Measurements from ENCODE around the gene SLC4A8. TPM values are rescaled to one million over a fixed set of nuclear protein-coding genes. Genes with fewer than 3 reads are reported as not detected.
"Not testable (repeated sequence)": the region's sequence is repeated elsewhere in the genome, so short reads cannot be mapped to it uniquely, and the experiment has no call there.

Gene SLC4A8
- total RNA-seq, 1 donor from 2014 or later, result 0.59 TPM

GRCh38 chr12:51429700-51430099 lies 5.1 kb downstream of the SLC4A8 start:
- no peak for DNase-seq (ENCODE audit: low read depth)

DNA sequence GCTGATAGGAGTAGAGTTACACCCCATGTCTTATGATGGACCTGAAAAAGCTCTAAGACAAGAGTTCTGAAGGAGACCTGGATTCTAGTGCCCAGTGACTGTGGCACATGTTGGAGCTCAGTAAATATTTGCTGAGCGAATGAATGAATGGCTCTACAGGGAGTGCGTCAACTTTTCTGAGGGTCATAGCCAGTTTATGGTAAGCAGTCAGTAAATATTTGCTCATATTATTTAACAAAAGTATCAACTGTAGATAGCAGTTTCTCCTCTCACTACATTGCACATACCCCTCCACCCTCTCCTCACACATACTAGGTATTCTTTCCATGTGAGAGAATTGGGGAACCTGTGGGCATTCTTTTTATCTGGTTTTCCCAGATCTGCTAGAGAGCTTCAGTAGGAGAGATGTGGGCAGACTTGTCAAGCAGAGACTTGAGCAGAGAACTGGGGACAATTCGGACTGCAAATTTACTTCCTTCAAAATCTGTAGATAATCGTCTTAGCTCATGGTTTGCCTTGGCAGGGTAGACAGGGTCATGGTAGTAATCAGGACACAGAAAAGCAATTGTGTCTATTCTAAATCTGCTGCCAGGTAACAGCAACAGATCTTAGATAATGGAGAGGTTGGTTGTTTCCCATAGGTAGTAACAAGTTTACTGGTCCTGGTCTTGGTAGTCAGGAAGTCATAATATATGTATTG lies 5.7 kb downstream of the SLC4A8 start:
- DNase-seq (ENCODE audit: low read depth), result no peak

- no peak for DNase-seq (ENCODE audit: low read depth)
Observed at GRCh38 chr12:51432921-51433320, 8.3 kb downstream of the SLC4A8 start.

GRCh38 chr12:51434305-51434704 lies 9.7 kb downstream of the SLC4A8 start:
- no peak for DNase-seq (ENCODE audit: low read depth)

- DNase-seq (ENCODE audit: low read depth), result no peak
Observed at GRCh38 chr12:51437431-51437830, 12.8 kb downstream of the SLC4A8 start.

DNA sequence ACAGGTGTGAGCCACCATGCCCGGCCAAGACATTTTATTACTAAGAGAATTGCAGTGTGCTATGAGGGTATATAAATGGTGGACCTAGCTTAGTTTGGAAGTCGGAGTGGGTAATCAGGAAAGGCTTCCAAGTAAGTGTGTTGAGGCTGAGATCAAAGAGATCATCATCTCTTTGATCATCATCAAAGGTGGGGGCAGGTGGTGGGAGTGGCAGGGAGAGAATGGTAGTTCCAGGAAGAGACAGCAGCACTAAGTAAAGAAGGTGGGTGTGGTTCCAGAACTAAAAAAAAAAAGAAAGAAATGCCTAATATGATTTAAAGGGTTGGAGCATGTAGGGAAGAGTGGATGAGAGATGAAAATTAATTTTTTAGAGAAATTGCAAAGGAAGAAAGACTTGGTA lies 14.7 kb downstream of the SLC4A8 start:
- DNase-seq (ENCODE audit: low read depth), result no peak

- peak; percentile 29 for DNase-seq (ENCODE audit: low read depth)
Observed at GRCh38 chr12:51441583-51441982, 17.0 kb downstream of the SLC4A8 start.

- peak; percentile 51 for DNase-seq (ENCODE audit: low read depth)
Observed at GRCh38 chr12:51442324-51442723, 17.7 kb downstream of the SLC4A8 start.

GRCh38 chr12:51443573-51443972 lies 18.9 kb downstream of the SLC4A8 start:
- DNase-seq (ENCODE audit: low read depth), result no peak

DNA sequence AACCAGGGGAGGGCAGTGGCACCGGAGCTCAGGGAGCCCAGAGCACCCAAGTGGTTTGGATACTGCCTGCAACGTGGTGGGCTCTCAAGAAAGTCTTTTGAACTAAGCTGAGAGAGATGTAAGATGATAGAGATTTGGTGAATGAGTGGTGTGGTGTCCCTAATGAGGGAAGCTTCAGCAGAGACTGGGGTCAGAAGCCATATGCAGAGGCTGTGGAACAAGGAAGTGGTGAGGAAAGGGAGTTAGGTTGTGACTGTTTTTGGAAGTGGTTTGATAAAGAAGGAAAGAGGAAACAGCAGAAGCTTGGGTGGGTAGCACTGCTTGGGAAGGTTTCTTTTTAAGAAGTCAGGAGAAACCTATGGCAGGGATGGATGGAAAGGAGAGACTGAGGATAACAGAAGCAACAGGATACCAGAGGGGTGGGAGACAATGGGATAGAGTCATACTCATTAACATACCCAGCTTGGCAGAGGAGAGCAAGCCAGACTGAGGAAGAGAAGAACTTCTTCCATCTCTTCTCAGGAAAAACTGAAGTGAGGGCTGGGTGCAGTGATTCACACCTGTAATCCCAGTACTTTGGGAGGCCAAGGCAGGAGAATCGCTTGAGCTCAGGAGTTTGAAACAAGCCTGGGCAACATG lies 24.1 kb downstream of the SLC4A8 start:
- no peak for DNase-seq (ENCODE audit: low read depth)

GRCh38 chr12:51449580-51450246 lies 25.1 kb downstream of the SLC4A8 start:
- DNase-seq (ENCODE audit: low read depth), result no peak

DNA sequence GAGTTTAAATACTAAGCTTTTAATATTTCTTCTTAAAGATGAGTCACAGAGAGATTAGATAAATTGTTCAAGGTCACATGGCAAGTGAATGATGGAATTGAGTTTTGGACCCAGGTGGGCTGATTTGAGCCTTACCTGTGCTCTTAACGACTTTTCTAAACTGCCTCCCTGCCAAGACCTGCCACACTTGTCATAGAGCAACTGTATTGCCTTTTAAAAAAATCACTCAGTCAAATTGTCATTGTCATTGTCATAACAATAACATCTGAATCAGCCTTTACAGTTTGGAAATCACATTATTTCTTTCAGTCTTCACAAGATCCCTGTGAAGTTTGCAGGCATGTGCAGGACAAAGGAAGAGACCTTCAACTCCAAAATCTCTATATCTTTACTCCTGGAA lies 25.7 kb downstream of the SLC4A8 start:
- no peak for DNase-seq (ENCODE audit: low read depth)

DNA sequence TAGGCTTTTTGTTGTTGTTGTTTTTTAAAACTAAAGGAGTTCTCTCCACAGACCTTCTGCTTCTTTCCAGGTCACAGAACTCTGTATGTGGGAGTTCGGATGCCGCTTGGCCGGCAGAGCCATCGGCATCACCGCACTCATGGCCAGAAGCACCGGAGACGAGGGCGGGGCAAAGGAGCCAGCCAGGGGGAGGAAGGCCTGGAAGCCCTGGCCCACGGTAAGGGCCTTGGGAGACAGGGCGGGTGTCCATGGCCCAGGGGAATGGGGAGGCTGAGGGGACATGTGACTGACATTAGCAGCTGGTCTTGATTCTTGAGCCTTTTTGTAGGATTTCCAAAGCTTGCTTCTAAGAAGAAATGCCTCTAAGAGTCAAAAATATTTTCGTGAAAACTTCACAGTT lies 26.2 kb downstream of the SLC4A8 start:
- DNase-seq (ENCODE audit: low read depth), result no peak

GRCh38 chr12:51454016-51454415 lies 29.4 kb downstream of the SLC4A8 start:
- not testable (repeated sequence) for DNase-seq (ENCODE audit: low read depth)

GRCh38 chr12:51455050-51455449 lies 30.4 kb downstream of the SLC4A8 start:
- not testable (repeated sequence) for DNase-seq (ENCODE audit: low read depth)

DNA sequence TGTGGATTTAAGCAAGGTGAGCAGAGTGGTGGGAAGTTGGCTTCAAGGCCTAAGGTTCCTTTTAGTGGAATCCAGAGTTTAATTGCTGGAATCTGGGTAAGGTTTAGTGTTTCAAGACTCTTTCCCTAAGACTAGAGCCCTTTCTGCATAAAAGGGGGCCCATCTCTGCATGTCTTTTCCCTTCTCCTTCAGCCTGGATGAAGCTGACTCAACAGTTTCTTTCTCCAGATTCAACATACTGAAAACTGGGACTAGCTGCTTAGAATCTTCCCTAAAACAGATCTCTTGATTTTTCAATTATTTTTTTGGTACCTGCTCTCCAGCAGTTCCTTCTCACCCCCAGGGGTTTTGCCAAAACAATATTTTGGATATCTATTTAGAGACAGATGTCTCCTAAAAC lies 34.0 kb downstream of the SLC4A8 start:
- DNase-seq (ENCODE audit: low read depth), result no peak

GRCh38 chr12:51460519-51460918 lies 35.9 kb downstream of the SLC4A8 start:
- no peak for DNase-seq (ENCODE audit: low read depth)

DNA sequence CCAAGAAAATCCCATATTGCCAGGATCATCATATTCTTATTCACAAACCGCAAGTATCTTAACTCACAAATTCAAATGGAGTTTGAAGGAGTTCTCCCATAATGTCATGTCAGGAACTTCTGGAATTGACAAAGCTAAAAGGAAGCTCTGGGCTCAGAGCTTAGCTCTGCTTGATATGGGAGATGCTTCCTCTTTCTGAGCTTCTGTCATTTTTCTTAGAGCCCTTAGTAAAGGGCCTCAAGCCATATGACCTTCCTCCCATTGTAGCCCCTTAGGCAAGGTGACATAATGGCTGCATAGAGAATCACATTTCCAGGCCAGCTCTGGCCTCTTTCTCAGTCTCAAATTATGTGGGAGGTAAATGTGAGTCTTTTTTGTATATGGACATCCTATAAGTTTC lies 40.9 kb downstream of the SLC4A8 start:
- no peak for DNase-seq (ENCODE audit: low read depth)

- DNase-seq (ENCODE audit: low read depth), result no peak
Observed at GRCh38 chr12:51470116-51470515, 45.5 kb downstream of the SLC4A8 start.

DNA sequence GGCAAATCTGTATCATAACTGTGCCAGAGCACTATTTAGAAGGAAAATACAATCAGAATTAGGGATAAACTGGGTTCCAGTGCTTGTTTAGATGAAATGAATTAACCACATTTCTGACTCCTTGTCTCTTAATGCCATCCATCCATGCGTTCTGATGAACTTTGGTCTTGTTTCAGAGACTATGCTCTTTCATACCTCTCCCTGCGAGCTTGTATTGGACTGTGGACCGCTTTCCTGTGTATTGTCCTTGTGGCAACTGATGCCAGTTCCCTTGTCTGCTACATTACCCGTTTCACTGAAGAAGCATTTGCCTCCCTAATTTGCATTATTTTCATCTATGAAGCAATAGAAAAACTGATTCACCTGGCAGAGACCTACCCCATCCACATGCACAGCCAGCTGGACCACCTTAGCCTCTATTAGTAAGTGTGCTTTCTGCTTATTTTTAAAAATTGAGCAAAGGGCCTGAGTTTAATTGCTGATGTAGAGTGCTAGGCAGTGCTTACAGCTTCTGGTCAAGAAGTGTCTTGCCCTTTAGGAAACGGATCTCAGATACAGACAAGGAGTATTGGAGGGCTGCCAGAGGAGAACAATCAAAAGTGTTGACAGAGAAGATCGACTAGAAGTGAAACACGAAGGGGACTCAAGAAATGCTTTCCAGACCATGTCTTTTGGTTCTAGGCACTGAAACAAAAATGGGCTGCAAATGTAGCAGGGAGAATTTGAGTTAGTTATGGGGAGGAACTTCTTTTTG lies 46.7 kb downstream of the SLC4A8 start:
- DNase-seq (ENCODE audit: low read depth), result no peak

- DNase-seq (ENCODE audit: low read depth), result no peak
Observed at GRCh38 chr12:51472984-51473383, 48.4 kb downstream of the SLC4A8 start.

DNA sequence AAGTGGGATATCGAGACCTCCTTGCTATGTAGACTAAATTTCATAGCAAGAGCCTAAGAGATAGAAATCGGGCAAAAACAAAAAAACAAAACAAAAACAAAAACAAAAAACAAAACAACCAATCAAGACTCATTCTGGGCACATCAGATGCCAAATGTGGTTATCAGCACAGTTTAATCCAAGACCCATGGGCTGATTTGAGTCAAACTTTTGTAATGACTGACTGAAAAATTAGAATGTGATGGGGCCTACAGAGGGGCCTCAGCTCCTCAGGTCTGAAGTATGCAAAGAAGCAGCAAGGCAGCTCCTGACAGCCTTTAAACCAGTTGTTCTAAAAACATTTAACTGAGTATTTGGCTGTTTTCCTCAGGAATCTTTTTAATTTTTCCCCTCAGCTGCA lies 49.3 kb downstream of the SLC4A8 start:
- DNase-seq (ENCODE audit: low read depth), result no peak
